GM12875 (cell line): ENCODE results near the gene CACNA1H.

Experiments used
- H3K4me3 ChIP-seq: one replicate; pipeline ENCODE4 v1.5.1; 2011; ENCODE audit warnings: low read depth, low read length, control low read depth
- CTCF ChIP-seq: IDR thresholded peaks from 2 replicates; pipeline ENCODE4 v1.5.1; 2011; ENCODE audit warnings: low read depth, mild to moderate bottlenecking, control low read depth, inconsistent platforms, low read length, moderate library complexity, borderline replicate concordance; ENCODE audit not compliant: insufficient read depth

The CACNA1H gene

GRCh38 chr16:1152651-1153259, at the start of gene CACNA1H:
CACNA1H (plus strand) TSS chr16:1153106; CDS start chr16:1153738, 632 bp downstream.
- TF ChIP-seq CTCF, result no peak
- no peak within 1 kb of the TSS for H3K4me3 ChIP-seq

GRCh38 chr16:1103636-1103980, 49.3 kb upstream of the CACNA1H start:
- TF ChIP-seq CTCF, result no peak
- H3K4me3 ChIP-seq, result no peak overlapping the region

- peak; percentile 59 for TF ChIP-seq CTCF
- no peak overlapping the region for H3K4me3 ChIP-seq
Observed at GRCh38 chr16:1105888-1106620, 46.9 kb upstream of the CACNA1H start.

- H3K4me3 ChIP-seq, result no peak overlapping the region
- no peak for TF ChIP-seq CTCF
Observed at GRCh38 chr16:1106659-1107058, 46.2 kb upstream of the CACNA1H start.

GRCh38 chr16:1107141-1107540, 45.8 kb upstream of the CACNA1H start:
- H3K4me3 ChIP-seq, result no peak overlapping the region

GRCh38 chr16:1107731-1108130, 45.2 kb upstream of the CACNA1H start:
- TF ChIP-seq CTCF, result no peak
- H3K4me3 ChIP-seq, result no peak overlapping the region

More at GRCh38 chr16:1107141-1107540, 45.8 kb upstream of the CACNA1H start:
- TF ChIP-seq CTCF, result no peak

GRCh38 chr16:1108299-1109252, 44.3 kb upstream of the CACNA1H start:
- TF ChIP-seq CTCF, result no peak
- no peak overlapping the region for H3K4me3 ChIP-seq
